Measurements from ENCODE around the gene CFAP20. TPM values are rescaled to one million over a fixed set of nuclear protein-coding genes. Genes with fewer than 3 reads are reported as not detected.

Gene CFAP20
- total and polyA plus RNA-seq, 2 of the 13 experiments (the other 11 are each of a cell fraction or from before 2014, with no cell fraction given), result 73.1 to 87.4 TPM

DNA sequence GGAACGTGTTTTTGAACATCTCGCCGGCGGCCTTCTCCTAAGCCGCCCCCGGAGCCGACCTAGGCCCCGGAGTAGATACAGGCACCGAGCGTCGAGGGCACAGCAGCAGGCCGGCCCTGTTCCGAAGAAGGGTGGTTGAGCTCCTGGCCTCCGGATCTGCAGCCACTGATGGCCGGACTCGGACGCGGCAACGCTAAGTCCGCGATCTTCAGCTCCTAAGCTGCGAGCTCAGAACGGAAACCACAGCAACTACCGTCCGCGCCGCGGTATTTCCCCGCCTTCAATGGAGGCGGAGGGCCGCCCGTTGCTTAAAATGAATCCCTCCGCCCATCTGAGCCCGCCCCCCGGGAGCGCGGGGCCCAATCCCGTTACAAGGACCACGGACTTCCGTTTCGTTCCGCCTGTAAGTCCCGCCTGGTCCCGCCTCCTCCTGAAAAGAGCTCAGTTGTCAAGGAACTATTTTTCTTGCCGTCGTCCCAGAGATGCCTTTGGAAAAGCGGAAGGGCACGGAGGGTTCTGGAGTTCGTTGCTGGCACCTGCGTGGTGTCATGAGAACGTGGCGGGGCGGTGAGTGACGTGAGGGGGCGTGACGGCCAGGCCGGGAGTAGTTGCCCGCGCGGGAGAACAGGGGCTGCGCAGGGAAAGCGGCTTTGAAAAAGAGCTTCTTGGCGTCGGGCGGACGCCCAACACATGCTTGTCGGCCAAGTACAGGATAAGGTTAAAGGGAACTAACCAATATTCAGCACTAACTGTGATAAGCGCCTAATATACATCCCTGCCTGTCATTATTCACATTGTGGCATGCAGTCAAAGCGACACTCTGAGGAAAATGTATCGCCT is at the start of gene CFAP20 (continued):
- TF ChIP-seq, protein P1, sequence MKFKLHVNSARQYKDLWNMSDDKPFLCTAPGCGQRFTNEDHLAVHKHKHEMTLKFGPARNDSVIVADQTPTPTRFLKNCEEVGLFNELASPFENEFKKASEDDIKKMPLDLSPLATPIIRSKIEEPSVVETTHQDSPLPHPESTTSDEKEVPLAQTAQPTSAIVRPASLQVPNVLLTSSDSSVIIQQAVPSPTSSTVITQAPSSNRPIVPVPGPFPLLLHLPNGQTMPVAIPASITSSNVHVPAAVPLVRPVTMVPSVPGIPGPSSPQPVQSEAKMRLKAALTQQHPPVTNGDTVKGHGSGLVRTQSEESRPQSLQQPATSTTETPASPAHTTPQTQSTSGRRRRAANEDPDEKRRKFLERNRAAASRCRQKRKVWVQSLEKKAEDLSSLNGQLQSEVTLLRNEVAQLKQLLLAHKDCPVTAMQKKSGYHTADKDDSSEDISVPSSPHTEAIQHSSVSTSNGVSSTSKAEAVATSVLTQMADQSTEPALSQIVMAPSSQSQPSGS (CRISPR knock-in tag; IDR thresholded peaks at IDR 0.05), result peak; percentile 94
- TF ChIP-seq, protein P2, sequence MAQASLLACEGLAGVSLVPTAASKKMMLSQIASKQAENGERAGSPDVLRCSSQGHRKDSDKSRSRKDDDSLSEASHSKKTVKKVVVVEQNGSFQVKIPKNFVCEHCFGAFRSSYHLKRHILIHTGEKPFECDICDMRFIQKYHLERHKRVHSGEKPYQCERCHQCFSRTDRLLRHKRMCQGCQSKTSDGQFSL (CRISPR knock-in tag; IDR thresholded peaks at IDR 0.05), result peak; percentile 71
- no peak for TF ChIP-seq ZNF17 (CRISPR knock-in tag; IDR thresholded peaks at IDR 0.05)
- TF ChIP-seq NFIC (IDR thresholded peaks at IDR 0.05; ENCODE audit: low read length), result peak; percentile 61; the same call in 1 of the 2 replicates
- peak; percentile 75; the same call in 1 of the 2 replicates for TF ChIP-seq GFI1 (CRISPR knock-in tag; IDR thresholded peaks at IDR 0.05; ENCODE audit: borderline replicate concordance)
- no peak for TF ChIP-seq PAF1 (CRISPR knock-in tag; IDR thresholded peaks at IDR 0.05)
- peak; percentile 99 for TF ChIP-seq KLF9 (CRISPR knock-in tag; IDR thresholded peaks at IDR 0.05; ENCODE audit: low read depth)
- TF ChIP-seq, protein P3, sequence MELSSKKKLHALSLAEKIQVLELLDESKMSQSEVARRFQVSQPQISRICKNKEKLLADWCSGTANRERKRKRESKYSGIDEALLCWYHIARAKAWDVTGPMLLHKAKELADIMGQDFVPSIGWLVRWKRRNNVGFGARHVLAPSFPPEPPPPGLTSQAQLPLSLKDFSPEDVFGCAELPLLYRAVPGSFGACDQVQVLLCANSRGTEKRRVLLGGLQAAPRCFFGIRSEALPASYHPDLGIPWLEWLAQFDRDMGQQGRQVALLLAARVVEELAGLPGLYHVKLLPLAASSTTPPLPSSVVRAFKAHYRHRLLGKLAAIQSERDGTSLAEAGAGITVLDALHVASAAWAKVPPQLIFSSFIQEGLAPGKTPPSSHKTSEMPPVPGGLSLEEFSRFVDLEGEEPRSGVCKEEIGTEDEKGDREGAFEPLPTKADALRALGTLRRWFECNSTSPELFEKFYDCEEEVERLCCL (CRISPR knock-in tag; IDR thresholded peaks at IDR 0.05; ENCODE audit: borderline replicate concordance), result peak; percentile 85; the same call in 1 of the 2 replicates
- peak; percentile 91 for TF ChIP-seq PHF20 (CRISPR knock-in tag; IDR thresholded peaks at IDR 0.05)
- peak; percentile 83 for TF ChIP-seq MED1 (CRISPR knock-in tag; IDR thresholded peaks at IDR 0.05)
- peak; percentile 65; the same call in 1 of the 2 replicates for TF ChIP-seq ZNF296 (CRISPR knock-in tag; conservative IDR thresholded peaks at IDR 0.05)
- TF ChIP-seq, protein P4, sequence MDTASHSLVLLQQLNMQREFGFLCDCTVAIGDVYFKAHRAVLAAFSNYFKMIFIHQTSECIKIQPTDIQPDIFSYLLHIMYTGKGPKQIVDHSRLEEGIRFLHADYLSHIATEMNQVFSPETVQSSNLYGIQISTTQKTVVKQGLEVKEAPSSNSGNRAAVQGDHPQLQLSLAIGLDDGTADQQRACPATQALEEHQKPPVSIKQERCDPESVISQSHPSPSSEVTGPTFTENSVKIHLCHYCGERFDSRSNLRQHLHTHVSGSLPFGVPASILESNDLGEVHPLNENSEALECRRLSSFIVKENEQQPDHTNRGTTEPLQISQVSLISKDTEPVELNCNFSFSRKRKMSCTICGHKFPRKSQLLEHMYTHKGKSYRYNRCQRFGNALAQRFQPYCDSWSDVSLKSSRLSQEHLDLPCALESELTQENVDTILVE (CRISPR knock-in tag; IDR thresholded peaks at IDR 0.05), result no peak; the same call in 1 of the 2 replicates
- TF ChIP-seq, protein P5, sequence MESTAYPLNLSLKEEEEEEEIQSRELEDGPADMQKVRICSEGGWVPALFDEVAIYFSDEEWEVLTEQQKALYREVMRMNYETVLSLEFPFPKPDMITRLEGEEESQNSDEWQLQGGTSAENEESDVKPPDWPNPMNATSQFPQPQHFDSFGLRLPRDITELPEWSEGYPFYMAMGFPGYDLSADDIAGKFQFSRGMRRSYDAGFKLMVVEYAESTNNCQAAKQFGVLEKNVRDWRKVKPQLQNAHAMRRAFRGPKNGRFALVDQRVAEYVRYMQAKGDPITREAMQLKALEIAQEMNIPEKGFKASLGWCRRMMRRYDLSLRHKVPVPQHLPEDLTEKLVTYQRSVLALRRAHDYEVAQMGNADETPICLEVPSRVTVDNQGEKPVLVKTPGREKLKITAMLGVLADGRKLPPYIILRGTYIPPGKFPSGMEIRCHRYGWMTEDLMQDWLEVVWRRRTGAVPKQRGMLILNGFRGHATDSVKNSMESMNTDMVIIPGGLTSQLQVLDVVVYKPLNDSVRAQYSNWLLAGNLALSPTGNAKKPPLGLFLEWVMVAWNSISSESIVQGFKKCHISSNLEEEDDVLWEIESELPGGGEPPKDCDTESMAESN (CRISPR knock-in tag; conservative IDR thresholded peaks at IDR 0.05), result peak; percentile 98
- peak; percentile 95 for TF ChIP-seq KDM5B (CRISPR knock-in tag; IDR thresholded peaks at IDR 0.05; ENCODE audit: borderline replicate concordance)
- peak; percentile 75 for TF ChIP-seq ZNF572 (CRISPR knock-in tag; IDR thresholded peaks at IDR 0.05)
- TF ChIP-seq, protein P6, sequence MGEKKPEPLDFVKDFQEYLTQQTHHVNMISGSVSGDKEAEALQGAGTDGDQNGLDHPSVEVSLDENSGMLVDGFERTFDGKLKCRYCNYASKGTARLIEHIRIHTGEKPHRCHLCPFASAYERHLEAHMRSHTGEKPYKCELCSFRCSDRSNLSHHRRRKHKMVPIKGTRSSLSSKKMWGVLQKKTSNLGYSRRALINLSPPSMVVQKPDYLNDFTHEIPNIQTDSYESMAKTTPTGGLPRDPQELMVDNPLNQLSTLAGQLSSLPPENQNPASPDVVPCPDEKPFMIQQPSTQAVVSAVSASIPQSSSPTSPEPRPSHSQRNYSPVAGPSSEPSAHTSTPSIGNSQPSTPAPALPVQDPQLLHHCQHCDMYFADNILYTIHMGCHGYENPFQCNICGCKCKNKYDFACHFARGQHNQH (CRISPR knock-in tag; IDR thresholded peaks at IDR 0.05), result peak; percentile 97
- peak; percentile 95 for TF ChIP-seq ZMAT3 (CRISPR knock-in tag; conservative IDR thresholded peaks at IDR 0.05)
- TF ChIP-seq FOXK2 (IDR thresholded peaks at IDR 0.05), result peak; percentile 54; the same call in 1 of the 2 replicates
- TF ChIP-seq REXO4 (CRISPR knock-in tag; IDR thresholded peaks at IDR 0.05; ENCODE audit: borderline replicate concordance), result no peak
- peak; percentile 61; the same call in 1 of the 2 replicates for TF ChIP-seq ZNF12 (CRISPR knock-in tag; IDR thresholded peaks at IDR 0.05)

All from HepG2 (cell line).